GM19025 (cell line): ENCODE measurements around the gene CFAP57.
"Not testable (repeated sequence)": the region's sequence is repeated elsewhere in the genome, so short reads cannot be mapped to it uniquely, and the experiment has no call there.

Experiments
- ATAC-seq: cut with Tn5 transposase; IDR thresholded peaks from one replicate; pipeline ENCODE4 v1.9.1; 2021; ENCODE audit warnings: mild to moderate bottlenecking, low read depth, moderate library complexity; ENCODE audit not compliant: unreplicated experiment

Gene CFAP57

GRCh38 chr1:43171876-43172526 lies at the start of gene CFAP57, which contains the start of gene EBNA1BP2:
TSS of gene CFAP57 (plus strand) at chr1:43172330. CDS start at chr1:43172754, 424 bp downstream.
TSS of gene EBNA1BP2 (minus strand) at chr1:43172290. CDS start at chr1:43172118, 172 bp downstream.
- ATAC-seq: peak; percentile 73

- no peak for ATAC-seq
These were observed 49.1 kb upstream of the CFAP57 start for GRCh38 chr1:43123031-43123430.

- no peak for ATAC-seq
These were observed 43.3 kb upstream of the CFAP57 start for GRCh38 chr1:43128816-43129215.

GRCh38 chr1:43129426-43129825 lies 42.7 kb upstream of the CFAP57 start:
- ATAC-seq: no peak

GRCh38 chr1:43134068-43134467 lies 38.1 kb upstream of the CFAP57 start:
- ATAC-seq: no peak

- ATAC-seq: no peak
These were observed 37.5 kb upstream of the CFAP57 start for GRCh38 chr1:43134640-43135039.

GRCh38 chr1:43135857-43136781 lies 36.0 kb upstream of the CFAP57 start:
- ATAC-seq: no peak

- ATAC-seq: no peak
These were observed 34.6 kb upstream of the CFAP57 start for GRCh38 chr1:43137445-43138052.

- not testable (repeated sequence) for ATAC-seq
These were observed 32.8 kb upstream of the CFAP57 start for GRCh38 chr1:43139295-43139694.

- no peak for ATAC-seq
These were observed 32.1 kb upstream of the CFAP57 start for GRCh38 chr1:43140010-43140409.

- no peak for ATAC-seq
These were observed 31.5 kb upstream of the CFAP57 start for GRCh38 chr1:43140583-43140982.

- no peak for ATAC-seq
These were observed 28.7 kb upstream of the CFAP57 start for GRCh38 chr1:43143441-43143888.

- ATAC-seq: no peak
These were observed 27.9 kb upstream of the CFAP57 start for GRCh38 chr1:43144237-43144636.

GRCh38 chr1:43147625-43148327 lies 24.4 kb upstream of the CFAP57 start:
- ATAC-seq: no peak

- no peak for ATAC-seq
These were observed 22.2 kb upstream of the CFAP57 start for GRCh38 chr1:43149889-43150288.

GRCh38 chr1:43152866-43153265 lies 19.3 kb upstream of the CFAP57 start:
- ATAC-seq: no peak

GRCh38 chr1:43153443-43153842 lies 18.7 kb upstream of the CFAP57 start:
- no peak for ATAC-seq

GRCh38 chr1:43156026-43156425 lies 16.1 kb upstream of the CFAP57 start:
- no peak for ATAC-seq

- ATAC-seq: no peak
These were observed 7.0 kb upstream of the CFAP57 start for GRCh38 chr1:43165162-43165561.

- ATAC-seq: no peak
These were observed 6.4 kb upstream of the CFAP57 start for GRCh38 chr1:43165765-43166164.
